ENCODE measurements around the gene PHACTR1. TPM values are rescaled to one million over a fixed set of nuclear protein-coding genes. Genes with fewer than 3 reads are reported as not detected.

Gene PHACTR1
- total and polyA plus RNA-seq, 12 donors, result 0.77 to 16.0 (median 3.5) TPM

- no peaks in the 10 kb centered on the region for H3K9me3 ChIP-seq (replicated peaks in 1 of 3)
- no peaks in the 10 kb centered on the region for H3K27me3 ChIP-seq
- DNase-seq, result no peak
- H3K4me1 ChIP-seq (replicated peaks in 1 of 2), result no peaks in the 10 kb centered on the region
- no peak for TF ChIP-seq POLR2A (IDR thresholded peaks at IDR 0.05)
- TF ChIP-seq, protein P1, sequence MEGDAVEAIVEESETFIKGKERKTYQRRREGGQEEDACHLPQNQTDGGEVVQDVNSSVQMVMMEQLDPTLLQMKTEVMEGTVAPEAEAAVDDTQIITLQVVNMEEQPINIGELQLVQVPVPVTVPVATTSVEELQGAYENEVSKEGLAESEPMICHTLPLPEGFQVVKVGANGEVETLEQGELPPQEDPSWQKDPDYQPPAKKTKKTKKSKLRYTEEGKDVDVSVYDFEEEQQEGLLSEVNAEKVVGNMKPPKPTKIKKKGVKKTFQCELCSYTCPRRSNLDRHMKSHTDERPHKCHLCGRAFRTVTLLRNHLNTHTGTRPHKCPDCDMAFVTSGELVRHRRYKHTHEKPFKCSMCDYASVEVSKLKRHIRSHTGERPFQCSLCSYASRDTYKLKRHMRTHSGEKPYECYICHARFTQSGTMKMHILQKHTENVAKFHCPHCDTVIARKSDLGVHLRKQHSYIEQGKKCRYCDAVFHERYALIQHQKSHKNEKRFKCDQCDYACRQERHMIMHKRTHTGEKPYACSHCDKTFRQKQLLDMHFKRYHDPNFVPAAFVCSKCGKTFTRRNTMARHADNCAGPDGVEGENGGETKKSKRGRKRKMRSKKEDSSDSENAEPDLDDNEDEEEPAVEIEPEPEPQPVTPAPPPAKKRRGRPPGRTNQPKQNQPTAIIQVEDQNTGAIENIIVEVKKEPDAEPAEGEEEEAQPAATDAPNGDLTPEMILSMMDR (IDR thresholded peaks at IDR 0.05), result no peak
- intact Hi-C loops (cut with DNase I), result no loop called here
- no peaks in the 10 kb centered on the region for H3K36me3 ChIP-seq (replicated peaks in 1 of 2)
- 92 to 95% (median 94%) methylated on average over 1 of the region's 1 CpG for WGBS, 4 donors
- no peak overlapping the region for H3K4me3 ChIP-seq
- H3K27ac ChIP-seq, result no peak overlapping the region
Measured at GRCh38 chr6:12693122-12693521, 23.4 kb upstream of the PHACTR1 start.

- DNase-seq, result no peak
- intact Hi-C loops (cut with DNase I), result no loop called here
- H3K27me3 ChIP-seq, result no peaks in the 10 kb centered on the region
- 81 to 87% (median 83%) methylated on average over 4 of the region's 4 CpGs for WGBS, 4 donors
- H3K4me3 ChIP-seq, result no peak overlapping the region
- H3K4me1 ChIP-seq (replicated peaks in 1 of 2), result no peaks in the 10 kb centered on the region
- no peak overlapping the region for H3K27ac ChIP-seq
- H3K36me3 ChIP-seq (replicated peaks in 1 of 2), result no peaks in the 10 kb centered on the region
- no peaks in the 10 kb centered on the region for H3K9me3 ChIP-seq (replicated peaks in 1 of 3)
- TF ChIP-seq, protein P1 (IDR thresholded peaks at IDR 0.05), result no peak
- TF ChIP-seq POLR2A (IDR thresholded peaks at IDR 0.05), result no peak
Measured at GRCh38 chr6:12698298-12698697, 18.3 kb upstream of the PHACTR1 start.

DNA sequence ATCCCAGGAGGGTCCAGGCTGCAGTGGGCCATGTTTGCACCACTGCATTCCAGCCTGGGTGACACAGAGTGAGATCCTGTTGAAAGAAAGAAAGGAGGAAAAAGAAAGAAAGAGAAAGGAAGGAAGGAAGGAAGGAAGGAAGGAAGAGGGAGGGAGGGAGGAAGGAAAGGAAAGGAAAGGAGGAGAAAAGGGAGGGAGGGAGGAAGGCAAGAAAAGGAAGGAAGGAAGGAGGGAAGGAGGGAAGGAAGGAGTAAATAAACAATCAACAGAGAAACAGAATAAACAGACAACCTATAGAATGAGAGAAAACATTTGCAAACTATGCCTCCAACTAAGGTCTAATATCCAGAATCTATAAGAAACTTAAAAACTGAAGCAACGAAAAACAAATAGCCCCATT is 11.6 kb upstream of the PHACTR1 start:
- WGBS, 4 donors, result 69 to 76% (median 71%) methylated on average over 1 of the region's 1 CpG
- H3K36me3 ChIP-seq (replicated peaks in 1 of 2), result no peaks in the 10 kb centered on the region
- H3K4me1 ChIP-seq (replicated peaks in 1 of 2), result no peaks in the 10 kb centered on the region
- no peaks in the 10 kb centered on the region for H3K9me3 ChIP-seq (replicated peaks in 1 of 3)
- H3K27me3 ChIP-seq, result peaks cover 4% of the 10 kb centered on the region
- TF ChIP-seq POLR2A (IDR thresholded peaks at IDR 0.05), result no peak
- TF ChIP-seq, protein P1 (IDR thresholded peaks at IDR 0.05), result no peak
- no peak overlapping the region for H3K4me3 ChIP-seq
- H3K27ac ChIP-seq, result no peak overlapping the region
- no peak for DNase-seq
- intact Hi-C loops (cut with DNase I), result no loop called here

- no peak overlapping the region for H3K27ac ChIP-seq
- H3K9me3 ChIP-seq (replicated peaks in 1 of 3), result no peaks in the 10 kb centered on the region
- no peak overlapping the region for H3K4me3 ChIP-seq
- TF ChIP-seq, protein P1 (IDR thresholded peaks at IDR 0.05), result no peak
- TF ChIP-seq POLR2A (IDR thresholded peaks at IDR 0.05), result no peak
- H3K27me3 ChIP-seq, result peaks cover 8% of the 10 kb centered on the region
- H3K4me1 ChIP-seq (replicated peaks in 1 of 2), result no peaks in the 10 kb centered on the region
- intact Hi-C loops (cut with DNase I), result no loop called here
- DNase-seq, result no peak
- no peaks in the 10 kb centered on the region for H3K36me3 ChIP-seq (replicated peaks in 1 of 2)
- 62 to 87% (median 75%) methylated on average over 1 of the region's 1 CpG for WGBS, 4 donors
Measured at GRCh38 chr6:12709116-12709515, 7.5 kb upstream of the PHACTR1 start.
